Inferior parietal cortex (tissue), 1 donor: ENCODE measurements around the gene PRRT1.
"Not testable (repeated sequence)": the region's sequence is repeated elsewhere in the genome, so short reads cannot be mapped to it uniquely, and the experiment has no call there.

ENCODE experiments used
- DNase-seq: peaks from one replicate; pipeline ENCODE4 v3.0.0-alpha.2; 2016; ENCODE audit errors: extremely low spot score

PRRT1 gene

GRCh38 chr6:32151181-32151862 is 417 bp downstream of the PRRT1 start:
- no peak for DNase-seq

GRCh38 chr6:32149932-32150870 is 1.5 kb downstream of the PRRT1 start:
- no peak for DNase-seq

- DNase-seq: no peak
Measured at GRCh38 chr6:32149092-32149755, 2.5 kb downstream of the PRRT1 start.

- no peak for DNase-seq
Measured at GRCh38 chr6:32148289-32149091, 3.2 kb downstream of the PRRT1 start.

GRCh38 chr6:32147401-32148132 is 4.2 kb downstream of the PRRT1 start:
- no peak for DNase-seq

GRCh38 chr6:32146687-32147086 is 5.1 kb downstream of the PRRT1 start:
- no peak for DNase-seq

- DNase-seq: no peak
Measured at GRCh38 chr6:32146287-32146686, 5.5 kb downstream of the PRRT1 start.

- DNase-seq: not testable (repeated sequence)
Measured at GRCh38 chr6:32144238-32144637, 7.5 kb downstream of the PRRT1 start.

- DNase-seq: no peak
Measured at GRCh38 chr6:32140420-32141046, 11.2 kb downstream of the PRRT1 start.

GRCh38 chr6:32139590-32139989 is 12.1 kb downstream of the PRRT1 start:
- no peak for DNase-seq

GRCh38 chr6:32137454-32137853 is 14.3 kb downstream of the PRRT1 start:
- no peak for DNase-seq

- DNase-seq: no peak
Measured at GRCh38 chr6:32133786-32134185, 18.0 kb downstream of the PRRT1 start.

- no peak for DNase-seq
Measured at GRCh38 chr6:32132110-32132509, 19.6 kb downstream of the PRRT1 start.

GRCh38 chr6:32131439-32131948 is 20.2 kb downstream of the PRRT1 start:
- DNase-seq: no peak

- DNase-seq: peak; percentile 86
Measured at GRCh38 chr6:32129297-32130088, 22.2 kb downstream of the PRRT1 start.

- DNase-seq: no peak
Measured at GRCh38 chr6:32128751-32129296, 22.9 kb downstream of the PRRT1 start.

GRCh38 chr6:32127717-32128592 is 23.8 kb downstream of the PRRT1 start, which contains the start of gene ATF6B:
Gene ATF6B (minus strand): TSS chr6:32128246. CDS start chr6:32128207, 39 bp downstream.
- peak; percentile 100 for DNase-seq

GRCh38 chr6:32127409-32127716 is 24.4 kb downstream of the PRRT1 start:
- DNase-seq: no peak
